M059J (cell line): ENCODE results near the gene MRNIP. TPM values are rescaled to one million over a fixed set of nuclear protein-coding genes. Genes with fewer than 3 reads are reported as not detected.
A peak's percentile ranks its signal among the peaks of the same experiment; 100 is the strongest.
"Not testable (repeated sequence)": the region's sequence is repeated elsewhere in the genome, so short reads cannot be mapped to it uniquely, and the experiment has no call there.

Experiments
- DNase-seq: peaks from one replicate; pipeline ENCODE4 v3.0.0-alpha.2; 2012; ENCODE audit warnings: low read depth
- total RNA-seq: library from RNA; depleted of rRNA; stranded (reverse); fragments of >200 nt; shearing (Covaris generic); gene quantifications from 2 replicates; pipeline ENCODE4 v1.2.3, GENCODE V29; 2014; rRNA removed

MRNIP gene
- total RNA-seq, 1 experiment from 2014 or later, result 11.3 TPM

DNA sequence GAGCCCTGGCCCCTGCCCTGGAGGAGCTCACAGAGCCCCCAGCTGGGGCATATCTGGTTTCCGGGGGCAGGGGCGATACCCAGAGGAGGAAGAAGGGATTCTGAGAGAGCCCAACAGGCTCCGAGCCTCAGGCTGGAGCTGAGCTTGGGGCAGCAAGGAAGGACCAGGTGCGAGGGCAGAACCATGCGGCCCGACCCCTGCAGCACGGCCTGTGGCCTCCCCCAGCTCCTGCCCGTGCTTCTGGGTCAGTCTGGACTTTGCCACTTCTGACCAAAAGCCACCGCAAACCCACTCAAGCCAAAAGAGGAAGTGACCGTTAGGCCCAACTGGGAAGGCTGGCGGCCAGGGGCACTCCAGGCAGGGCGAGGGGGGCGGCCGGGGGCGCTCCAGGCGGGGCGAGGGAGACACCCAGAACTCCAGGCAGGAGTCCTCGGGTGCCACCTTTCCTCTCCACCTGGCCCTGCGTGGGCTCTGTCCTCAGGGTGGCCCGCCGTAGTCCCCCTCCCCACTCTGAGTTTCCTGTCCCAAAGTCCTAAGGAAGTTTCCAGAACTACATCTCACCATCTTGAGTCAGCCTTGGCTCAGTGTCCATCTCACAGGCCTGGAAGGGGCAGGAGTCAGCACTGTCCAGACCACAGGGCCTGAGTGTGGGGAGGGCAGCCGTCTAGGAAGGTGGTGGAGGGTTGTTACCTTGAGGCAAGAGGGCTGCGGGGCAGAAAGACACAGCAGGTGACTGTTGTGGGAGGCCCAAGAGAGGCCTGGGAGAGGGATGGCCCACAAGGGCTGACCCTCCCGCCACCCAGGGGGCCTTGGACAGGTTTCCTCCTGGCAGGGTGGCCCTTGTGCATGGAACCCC lies 65.8 kb downstream of the MRNIP start:
- DNase-seq, result peak; percentile 32

DNA sequence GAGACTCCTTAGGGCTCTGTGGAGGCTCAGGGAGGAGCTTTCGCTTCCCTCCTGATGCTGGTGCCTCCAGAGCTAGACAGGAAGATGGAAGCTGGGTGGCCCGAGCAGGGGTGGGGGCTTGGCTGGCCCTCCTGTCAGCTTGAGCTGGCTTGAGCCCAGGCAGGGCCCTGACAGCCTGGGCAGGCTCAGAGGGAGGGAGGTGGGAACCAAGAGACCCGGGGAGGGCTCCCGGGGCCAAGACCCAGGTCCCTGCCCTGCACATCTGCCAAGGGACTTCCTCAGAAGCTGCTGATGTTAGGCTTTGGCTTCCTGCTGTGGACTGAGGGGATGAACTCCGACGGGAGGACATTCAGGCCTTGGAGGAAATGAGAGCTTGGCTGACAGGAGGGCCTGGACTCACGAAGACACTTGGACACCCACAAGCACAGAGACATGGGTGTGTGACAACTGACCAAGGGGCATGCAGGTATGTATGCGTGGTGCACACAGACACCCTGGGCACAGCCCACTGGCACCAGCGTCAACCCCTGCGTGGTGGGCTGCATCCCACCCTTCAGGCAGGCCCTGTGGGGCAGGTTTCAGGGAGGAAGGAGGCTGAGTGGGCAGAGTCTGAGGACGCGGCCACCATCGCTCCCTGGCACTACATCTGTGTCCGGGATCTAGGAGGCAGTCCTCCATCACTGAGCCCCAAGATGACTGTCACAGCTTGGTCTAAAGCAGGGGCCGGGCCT lies 66.6 kb downstream of the MRNIP start:
- no peak for DNase-seq

DNA sequence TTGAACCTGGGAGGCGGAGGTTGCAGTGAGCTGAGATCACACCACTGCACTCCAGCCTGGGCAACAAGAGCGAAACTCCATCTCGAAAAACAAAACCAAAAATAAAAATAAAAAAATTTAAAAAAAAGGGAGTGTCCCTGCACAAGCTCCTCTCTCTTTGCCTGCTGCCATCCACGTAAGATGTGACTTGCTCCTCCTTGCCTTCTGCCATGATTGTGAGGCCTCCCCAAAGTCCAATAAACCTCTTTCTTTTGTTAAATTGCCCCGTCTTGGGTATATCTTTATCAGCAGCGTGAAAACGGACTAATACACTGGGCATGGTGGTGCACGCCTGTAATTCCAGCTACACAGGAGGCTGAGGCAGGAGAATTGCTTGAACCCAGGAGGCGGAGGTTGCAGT lies 69.3 kb downstream of the MRNIP start:
- DNase-seq, result not testable (repeated sequence)

DNA sequence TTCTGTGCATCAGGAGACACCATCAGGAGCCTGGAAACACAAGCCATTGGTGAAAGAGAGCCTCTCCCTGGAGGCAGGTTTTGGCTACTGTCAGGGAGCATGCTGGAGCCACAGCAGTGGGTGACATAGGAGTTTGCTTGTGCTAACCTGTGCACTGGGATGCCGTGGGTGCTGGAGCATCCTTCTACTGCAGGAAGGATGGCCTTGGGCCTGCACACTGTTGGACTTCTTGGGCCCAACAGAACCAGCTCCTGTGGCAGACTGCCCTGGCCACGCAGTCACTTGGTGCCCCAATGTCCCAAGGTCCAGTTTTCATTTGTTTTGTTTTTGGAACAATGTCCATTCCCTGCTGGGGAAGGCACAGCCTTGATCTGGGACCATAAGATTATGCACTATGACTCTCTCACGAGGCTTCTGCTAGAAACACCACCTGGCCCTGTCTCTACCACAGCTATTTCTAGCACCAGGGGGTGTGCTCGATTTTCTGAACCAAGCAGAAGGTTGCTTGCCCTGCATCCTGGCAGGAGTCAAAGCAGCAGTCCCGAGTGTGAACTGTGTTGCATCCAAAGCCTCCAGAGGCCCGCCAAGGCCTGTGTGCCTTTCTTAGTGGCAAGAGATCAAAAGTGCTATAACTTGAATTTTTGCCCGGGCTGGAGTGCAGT lies 70.3 kb downstream of the MRNIP start:
- no peak for DNase-seq

Other genes with a start within 250 kb of the MRNIP start
- 265 and 317 TPM in 2 replicates for gene HNRNPH1, start 235.1 kb downstream of the MRNIP start, total RNA-seq
- gene CBY3, start 177.8 kb downstream of the MRNIP start, total RNA-seq, result not detected in 2 replicates
- gene CANX, start 159.8 kb downstream of the MRNIP start, total RNA-seq, result 625 and 681 TPM in 2 replicates
- gene MAML1, start 126.0 kb downstream of the MRNIP start, total RNA-seq, result 7.5 and 17.2 TPM in 2 replicates
- not detected in 2 replicates for gene LTC4S, start 64.8 kb downstream of the MRNIP start, total RNA-seq
- gene MGAT4B, start 52.0 kb downstream of the MRNIP start, total RNA-seq, result 146 and 187 TPM in 2 replicates
- 390 and 442 TPM in 2 replicates for gene SQSTM1, start 37.9 kb downstream of the MRNIP start, total RNA-seq
- gene TBC1D9B, start 49.1 kb upstream of the MRNIP start, total RNA-seq, result 43.5 and 62.4 TPM in 2 replicates
- 45.5 and 50.6 TPM in 2 replicates for gene RNF130, start 212.9 kb upstream of the MRNIP start, total RNA-seq